ENCODE results near the gene AMFR. TPM values are rescaled to one million over a fixed set of nuclear protein-coding genes. Genes with fewer than 3 reads are reported as not detected.

The AMFR gene
- total and polyA plus RNA-seq, 2 of the 13 experiments (the other 11 are each of a cell fraction or from before 2014, with no cell fraction given), result 52.9 to 108 TPM

DNA sequence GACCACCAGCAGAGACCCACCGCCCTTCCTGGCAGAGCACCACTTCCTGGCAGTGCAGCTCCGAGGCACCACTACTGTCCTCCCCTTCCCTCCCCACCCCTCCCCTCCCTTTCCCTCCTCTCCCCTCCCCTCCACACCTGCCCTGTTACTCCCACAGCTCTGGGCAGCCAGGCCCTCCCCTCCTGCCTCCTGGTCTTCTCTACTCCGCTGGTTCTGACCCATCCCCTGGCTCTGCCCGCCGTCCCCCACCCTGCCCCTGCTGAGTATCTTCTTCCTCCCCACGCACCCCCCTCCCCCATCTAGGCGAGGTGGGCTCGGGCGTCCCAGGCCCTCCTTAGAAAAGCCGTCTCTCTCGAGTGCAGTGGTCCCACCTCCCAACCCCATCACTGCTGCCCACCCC is 77.7 kb downstream of the AMFR start (continued):
- no peak for TF ChIP-seq ZNF142 (CRISPR knock-in tag; IDR thresholded peaks at IDR 0.05)
- TF ChIP-seq ZNF138 (CRISPR knock-in tag; IDR thresholded peaks at IDR 0.05; ENCODE audit: low read depth), result no peak
- no peak for TF ChIP-seq ZNF354B (CRISPR knock-in tag; IDR thresholded peaks at IDR 0.05)
- no peak for TF ChIP-seq GRHL1 (CRISPR knock-in tag; conservative IDR thresholded peaks at IDR 0.05)
- no peak for TF ChIP-seq SRSF1 (optimal IDR thresholded peaks at IDR 0.05; ENCODE audit: low read depth, low read length)
- TF ChIP-seq ZNF841 (CRISPR knock-in tag; IDR thresholded peaks at IDR 0.05; ENCODE audit: borderline replicate concordance), result no peak
- TF ChIP-seq TFAP4 (IDR thresholded peaks at IDR 0.05; ENCODE audit: borderline replicate concordance, low read depth), result no peak
- no peak for TF ChIP-seq ZNF788 (CRISPR knock-in tag; IDR thresholded peaks at IDR 0.05; ENCODE audit: borderline replicate concordance)
- TF ChIP-seq IKZF1 (IDR thresholded peaks at IDR 0.05), result no peak
